Naive B cell (primary cell): ENCODE measurements around the gene DUS1L. TPM values are rescaled to one million over a fixed set of nuclear protein-coding genes. Genes with fewer than 3 reads are reported as not detected.
A peak's percentile ranks its signal among the peaks of the same experiment; 100 is the strongest.

ENCODE experiments used
- ATAC-seq, 2 donors: fragments of 150-1000 bp; cut with Tn5 transposase; 2 replicates each; pipeline ENCODE4 v1.10.0; 2021; ENCODE audit warnings: low read depth in 2 of 2, mild to moderate bottlenecking in 2 of 2, moderate library complexity in 2 of 2
- DNase-seq: peaks from one replicate; pipeline ENCODE4 v3.0.0; 2022
- H3K27ac Mint-ChIP-seq, 6 donors: one replicate each; pipeline ENCODE4 v1.8.0; 2020 to 2022; ENCODE audit warnings: mild to moderate bottlenecking in 6 of 6, mixed read lengths in 6 of 6, moderate library complexity in 5 of 6, inconsistent platforms in 2 of 6
- H3K27me3 Mint-ChIP-seq, 3 donors: one replicate each; pipeline ENCODE4 v1.8.0; 2021 to 2022; ENCODE audit warnings: mixed read lengths in 3 of 3, mild to moderate bottlenecking in 1 of 3
- H3K36me3 Mint-ChIP-seq, 2 donors: one replicate each; pipeline ENCODE4 v1.8.0; 2020 to 2022; ENCODE audit warnings: mixed read lengths in 2 of 2, inconsistent platforms in 1 of 2, mild to moderate bottlenecking in 1 of 2
- H3K4me1 Mint-ChIP-seq, 3 donors: one replicate each; pipeline ENCODE4 v1.8.0; 2020 to 2022; ENCODE audit warnings: mixed read lengths in 3 of 3, inconsistent platforms in 1 of 3, mild to moderate bottlenecking in 1 of 3, moderate library complexity in 1 of 3
- H3K4me3 Mint-ChIP-seq, 8 donors: one replicate each; pipeline ENCODE4 v1.8.0; 2020 to 2022; ENCODE audit warnings: mild to moderate bottlenecking in 8 of 8, mixed read lengths in 8 of 8, moderate library complexity in 8 of 8, inconsistent platforms in 2 of 8
- H3K9me3 Mint-ChIP-seq, 7 donors: one replicate each; pipeline ENCODE4 v1.8.0; 2020 to 2022; ENCODE audit warnings: mixed read lengths in 7 of 7, mild to moderate bottlenecking in 5 of 7, inconsistent platforms in 2 of 7, moderate library complexity in 1 of 7
- polyA plus RNA-seq, 6 donors: library from polyadenylated mRNA; unstranded; fragments of 300-500 nt; fragmentation: Illumina TruSeq; gene quantifications; one replicate each; pipeline ENCODE4 v1.2.3, GENCODE V29; 2021; ENCODE audit warnings: low read depth in 6 of 6

The DUS1L gene
- polyA plus RNA-seq, 6 donors from 2014 or later, result 52.4 to 86.5 (median 68.2) TPM

DNA sequence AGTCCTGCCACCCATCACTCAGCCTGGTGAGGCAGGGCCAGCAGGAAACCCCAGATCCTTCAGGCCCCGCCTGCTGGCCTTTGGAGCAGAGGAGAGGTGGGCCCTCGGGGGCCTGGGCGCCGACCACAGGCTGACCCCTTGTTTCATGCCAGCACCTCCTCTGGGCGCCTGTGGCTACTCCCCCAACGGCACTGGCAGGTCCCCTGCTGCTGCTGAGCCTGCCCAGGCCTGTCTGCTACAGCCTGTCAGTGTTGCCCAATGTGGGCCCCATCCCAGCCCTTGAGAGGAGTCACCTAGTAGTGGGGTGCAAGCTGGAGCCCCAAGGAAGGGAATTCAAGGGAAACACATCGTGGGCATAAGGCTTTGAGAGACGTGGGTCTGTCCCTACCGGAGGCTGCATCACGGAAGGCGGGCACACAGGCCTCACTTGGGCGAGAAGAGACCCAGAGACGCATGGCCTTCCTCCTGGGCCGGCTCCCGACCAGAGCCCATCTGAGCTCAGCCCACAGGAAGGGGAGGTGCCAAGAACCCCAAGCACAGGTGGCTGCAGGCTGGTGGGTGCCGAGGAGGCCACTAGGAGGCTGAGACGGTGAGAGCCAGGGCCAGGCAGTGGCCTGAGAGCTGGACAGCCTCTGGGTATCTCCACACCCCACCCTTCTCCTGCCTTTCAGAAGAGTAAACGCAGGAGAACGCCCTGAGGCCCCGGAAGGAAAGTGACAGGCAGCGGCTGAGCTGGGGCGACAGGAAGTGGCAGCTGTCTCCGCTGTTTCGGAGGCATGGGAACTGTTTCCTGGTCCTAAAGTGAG, 40.5 kb upstream of the DUS1L start:
- H3K27me3 Mint-ChIP-seq, result no peaks in the 10 kb centered on the region

DNA sequence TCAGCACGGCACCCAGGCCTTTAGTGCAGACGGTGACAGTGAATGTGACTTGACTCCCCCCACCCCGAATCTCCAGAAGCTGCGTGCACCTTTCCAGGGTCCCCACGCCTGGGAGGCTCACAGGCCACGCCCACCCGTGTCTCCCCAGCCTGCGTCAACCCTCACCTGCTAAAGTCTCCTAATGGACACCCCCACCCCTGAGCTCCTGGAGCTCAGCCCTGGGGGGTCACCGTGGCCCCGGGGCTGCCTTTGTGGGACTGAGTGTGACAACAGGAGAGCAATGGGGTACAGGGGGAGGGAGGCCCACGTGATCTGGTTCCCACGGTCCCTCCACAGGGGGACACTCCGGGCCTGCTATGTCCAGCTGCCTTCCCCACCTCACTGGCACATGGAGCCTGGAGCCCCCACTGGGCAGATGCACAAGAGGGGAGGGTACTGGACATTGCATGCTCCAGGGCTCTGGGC, 39.8 kb upstream of the DUS1L start:
- Mint-ChIP-seq H3K27ac (peak overlapping the region in 3 of 6 donors; percentile 69 to 95 (median 89)), H3K4me3 (peak overlapping the region in 6 of 8 donors; percentile 12 to 94 (median 92)), H3K4me1 (peaks cover 8 to 30% (median 19%) of the 10 kb centered on the region in 3 donors), H3K36me3 (no peaks in the 10 kb centered on the region), H3K27me3 (no peaks in the 10 kb centered on the region), H3K9me3 (no peaks in the 10 kb centered on the region)
- DNase-seq (no peak), ATAC-seq (no peak)

More for the DNA sequence above, 40.5 kb upstream of the DUS1L start:
- Mint-ChIP-seq H3K36me3 (no peaks in the 10 kb centered on the region), H3K4me1 (peaks cover 8 to 30% (median 19%) of the 10 kb centered on the region in 3 donors), H3K4me3 (peak overlapping the region; percentile 92 to 96 (median 93)), H3K9me3 (no peaks in the 10 kb centered on the region), H3K27ac (peak overlapping the region; percentile 89 to 96 (median 92))
- ATAC-seq (peak; percentile 93 to 94), DNase-seq (peak; percentile 56)

DNA sequence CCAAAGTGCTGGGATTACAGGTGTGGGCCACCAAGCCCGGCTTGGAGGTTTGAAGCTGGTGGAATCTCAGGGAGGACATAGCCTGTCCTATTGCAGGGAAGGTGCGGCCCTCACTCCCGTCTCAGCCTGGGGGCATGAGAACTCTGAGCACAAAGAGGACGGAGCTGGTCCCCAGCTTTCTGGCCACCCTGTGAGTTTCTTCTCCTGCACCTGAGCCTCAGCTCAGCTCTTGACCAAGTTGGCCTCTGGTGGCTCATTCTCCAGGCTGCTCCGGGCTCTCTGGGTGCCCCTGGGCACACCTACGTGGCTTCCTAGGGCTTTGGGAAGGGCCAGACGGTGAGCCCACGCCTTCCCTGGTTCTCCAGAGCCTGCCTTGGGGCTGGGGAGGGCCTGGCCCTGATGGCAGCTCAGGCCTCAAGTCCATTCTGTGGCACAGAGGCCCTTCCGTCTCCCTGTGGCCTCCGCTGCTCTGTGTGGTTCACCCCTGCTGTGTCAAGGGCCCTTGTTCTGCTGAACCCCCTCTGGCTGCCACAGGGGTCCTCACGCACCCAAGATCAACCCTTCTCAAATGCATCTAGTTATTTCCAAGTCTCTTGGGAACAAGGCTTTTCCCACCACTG, 39.3 kb upstream of the DUS1L start:
- ATAC-seq (no peak), DNase-seq (no peak)
- Mint-ChIP-seq H3K9me3 (no peaks in the 10 kb centered on the region), H3K27me3 (no peaks in the 10 kb centered on the region), H3K4me3 (peak overlapping the region in 7 of 8 donors; percentile 12 to 93 (median 59)), H3K4me1 (peaks cover 8 to 30% (median 23%) of the 10 kb centered on the region in 3 donors), H3K27ac (peak overlapping the region in 2 of 6 donors; percentile 24 to 66), H3K36me3 (no peaks in the 10 kb centered on the region)

DNA sequence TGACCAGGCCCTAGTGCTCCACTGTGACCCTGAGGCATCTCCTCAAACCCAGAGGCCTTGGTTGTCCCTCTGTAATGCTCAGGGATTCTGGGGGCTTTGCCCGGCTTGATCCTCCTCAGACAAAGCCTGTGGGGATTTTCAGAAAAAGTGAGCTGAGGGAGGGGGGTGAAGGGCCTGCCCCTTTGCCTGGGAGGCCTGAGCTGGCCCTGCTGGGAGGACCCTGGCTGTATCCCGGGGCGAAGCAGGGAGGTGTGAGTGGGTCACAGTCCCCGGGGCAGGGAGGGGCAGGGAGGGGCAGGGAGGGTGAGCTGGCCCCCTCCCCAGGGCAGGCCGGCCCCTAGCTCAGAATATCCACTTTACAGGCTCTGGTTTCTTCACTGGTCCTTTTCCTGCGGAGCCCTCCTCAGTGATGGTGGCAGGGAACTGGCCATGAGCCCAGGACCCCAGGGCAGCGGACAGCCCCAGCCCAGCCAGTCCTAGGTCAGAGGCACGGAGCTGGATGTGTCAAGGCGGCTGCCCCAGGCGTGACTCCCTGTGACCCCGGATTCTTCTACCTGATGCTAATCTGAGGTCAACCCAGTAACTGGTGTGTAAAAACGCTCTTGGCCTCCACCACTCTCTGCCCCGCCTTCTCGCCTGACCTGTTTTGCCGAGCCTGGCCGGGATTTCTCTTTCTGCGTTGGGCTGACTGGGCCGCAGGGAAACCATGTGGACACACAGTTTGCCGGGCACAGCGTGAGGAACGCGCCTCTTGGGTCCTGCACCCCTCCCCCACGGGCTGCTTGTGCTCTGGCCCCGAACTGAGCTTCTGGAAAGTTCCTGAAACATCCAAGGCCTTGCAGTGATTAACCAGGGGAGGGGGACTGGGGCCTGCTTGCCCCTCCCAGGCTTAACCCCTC, 38.2 kb upstream of the DUS1L start:
- no peaks in the 10 kb centered on the region for H3K36me3 Mint-ChIP-seq
- H3K27ac Mint-ChIP-seq, result peak overlapping the region in 4 of 6 donors; percentile 19 to 94 (median 54)
- H3K27me3 Mint-ChIP-seq, result no peaks in the 10 kb centered on the region
- H3K4me3 Mint-ChIP-seq, result peak overlapping the region in 1 of 8 donors; percentile 30
- DNase-seq, result no peak
- no peak for ATAC-seq
- H3K4me1 Mint-ChIP-seq, result peaks cover 8 to 33% (median 24%) of the 10 kb centered on the region in 3 donors
- H3K9me3 Mint-ChIP-seq, result no peaks in the 10 kb centered on the region

DNA sequence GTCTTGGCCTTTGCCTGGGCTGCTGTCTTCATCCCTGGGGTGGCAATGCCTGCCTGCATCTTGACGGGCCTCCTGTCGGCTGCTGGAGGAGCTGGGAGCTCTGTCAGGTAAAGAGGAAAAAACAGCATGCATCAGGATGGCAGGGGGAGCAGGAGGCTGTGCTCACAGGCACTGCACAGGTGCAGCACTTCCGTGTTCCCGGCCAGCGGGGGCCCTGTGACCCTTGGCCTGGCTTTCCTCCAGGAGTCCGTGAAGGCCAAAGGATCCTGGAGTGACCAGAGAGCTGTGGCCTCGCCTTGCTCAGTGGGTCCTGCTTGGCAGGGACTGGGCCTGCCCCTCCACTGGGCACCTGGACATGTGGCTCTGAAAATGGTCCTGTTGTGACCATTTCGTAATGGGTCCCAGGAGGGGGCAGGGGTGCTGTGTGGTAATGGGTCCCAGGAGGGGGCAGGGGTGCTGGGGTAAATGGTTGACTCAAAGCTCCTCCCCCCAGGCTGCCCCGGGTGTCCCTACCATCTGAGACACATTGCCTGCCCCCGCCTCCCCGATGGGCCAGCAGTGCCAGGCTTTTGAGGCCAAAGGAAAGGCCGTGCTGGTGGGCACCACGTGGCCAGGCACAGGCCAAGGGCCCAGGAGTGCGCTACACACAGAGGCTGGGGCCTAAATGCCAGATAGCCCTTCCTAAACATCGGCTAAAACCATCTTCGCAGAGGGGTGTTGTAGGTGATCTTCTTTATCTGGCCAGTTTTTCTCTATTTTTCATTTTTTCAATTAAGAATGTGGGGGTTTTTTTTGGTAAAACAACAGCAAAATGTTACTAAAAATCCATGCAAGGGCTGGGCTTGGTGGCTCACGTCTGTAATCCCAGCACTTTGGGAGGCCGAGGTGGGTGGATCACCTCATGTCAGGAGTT, 36.4 kb upstream of the DUS1L start:
- H3K9me3 Mint-ChIP-seq, result no peaks in the 10 kb centered on the region
- peak overlapping the region in 1 of 8 donors; percentile 54 for H3K4me3 Mint-ChIP-seq
- peaks cover 8 to 29% (median 22%) of the 10 kb centered on the region in 3 donors for H3K4me1 Mint-ChIP-seq
- ATAC-seq (no peak), DNase-seq (no peak)
- no peaks in the 10 kb centered on the region for H3K36me3 Mint-ChIP-seq
- no peaks in the 10 kb centered on the region for H3K27me3 Mint-ChIP-seq
- H3K27ac Mint-ChIP-seq, result peak overlapping the region in 3 of 6 donors; percentile 49 to 57 (median 51)

DNA sequence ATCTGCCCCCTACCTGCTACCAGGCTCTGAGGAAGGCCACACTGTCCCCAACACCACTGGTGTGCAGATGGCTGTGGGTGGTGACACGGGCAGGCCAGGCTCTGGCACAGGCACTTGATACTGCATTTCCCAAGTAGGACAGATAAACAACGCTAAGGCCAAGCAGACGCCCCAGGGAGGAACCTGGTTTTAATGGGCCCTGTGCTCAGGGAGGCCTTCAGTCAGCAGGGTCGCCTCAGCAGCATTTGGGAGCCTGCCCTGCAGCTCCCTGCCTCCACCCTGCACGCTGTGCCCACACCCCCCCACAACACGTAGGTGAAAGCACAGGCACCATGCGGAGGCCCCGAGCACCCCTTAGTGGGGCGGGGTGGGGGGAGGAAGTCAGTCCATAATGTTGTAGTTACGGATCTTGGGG, 35.7 kb upstream of the DUS1L start:
- Mint-ChIP-seq H3K36me3 (no peaks in the 10 kb centered on the region), H3K9me3 (no peaks in the 10 kb centered on the region), H3K27ac (peak overlapping the region in 1 of 6 donors; percentile 19), H3K27me3 (no peaks in the 10 kb centered on the region), H3K4me3 (peak overlapping the region in 1 of 8 donors; percentile 80), H3K4me1 (peaks cover 5 to 25% (median 17%) of the 10 kb centered on the region in 3 donors)
- no peak for ATAC-seq
- no peak for DNase-seq

DNA sequence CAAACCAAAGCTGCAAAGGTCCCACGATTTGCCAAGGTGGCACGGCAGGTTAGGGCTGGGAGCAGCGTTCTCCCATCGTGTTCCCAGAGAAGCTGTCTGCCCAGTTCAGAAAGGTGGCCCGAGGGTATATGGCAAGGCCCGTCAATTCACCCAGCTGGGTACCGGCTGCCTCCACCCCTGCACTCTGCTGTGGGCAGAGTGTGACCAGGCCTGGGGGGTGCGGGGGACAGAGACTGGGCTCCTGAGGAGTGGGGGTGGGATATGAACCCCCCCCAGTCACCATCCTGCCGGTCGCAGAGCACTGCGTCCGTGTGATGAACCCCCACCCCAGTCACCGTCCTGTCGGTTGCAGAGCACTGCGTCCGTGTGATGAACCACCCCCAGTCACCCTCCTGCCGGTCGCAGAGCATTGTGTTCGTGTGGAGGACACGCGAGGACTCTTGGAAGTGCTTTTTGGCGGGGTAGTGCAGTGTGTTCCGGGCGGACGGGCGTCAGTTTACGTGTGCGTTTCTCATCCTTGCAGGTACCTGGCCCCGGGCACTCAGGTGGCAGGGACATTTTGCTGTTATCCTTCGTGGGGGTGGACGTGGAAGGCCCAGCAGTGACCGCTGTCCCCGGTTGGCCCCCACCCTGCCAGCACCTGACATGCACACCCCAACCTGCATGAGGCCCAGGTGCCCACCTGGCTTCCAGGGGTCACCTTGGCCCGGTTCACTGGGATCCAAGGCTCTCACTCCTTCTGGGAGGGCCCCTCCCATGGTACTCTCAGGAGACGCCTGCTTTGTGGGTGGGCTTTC, 35.1 kb upstream of the DUS1L start:
- Mint-ChIP-seq H3K4me1 (peaks cover 0 to 19% (median 12%) of the 10 kb centered on the region in 3 donors), H3K36me3 (no peaks in the 10 kb centered on the region), H3K9me3 (no peaks in the 10 kb centered on the region), H3K27me3 (no peaks in the 10 kb centered on the region), H3K4me3 (peak overlapping the region in 4 of 8 donors; percentile 10 to 85 (median 82)), H3K27ac (peak overlapping the region in 2 of 6 donors; percentile 67 to 74)
- no peak for ATAC-seq
- no peak for DNase-seq

DNA sequence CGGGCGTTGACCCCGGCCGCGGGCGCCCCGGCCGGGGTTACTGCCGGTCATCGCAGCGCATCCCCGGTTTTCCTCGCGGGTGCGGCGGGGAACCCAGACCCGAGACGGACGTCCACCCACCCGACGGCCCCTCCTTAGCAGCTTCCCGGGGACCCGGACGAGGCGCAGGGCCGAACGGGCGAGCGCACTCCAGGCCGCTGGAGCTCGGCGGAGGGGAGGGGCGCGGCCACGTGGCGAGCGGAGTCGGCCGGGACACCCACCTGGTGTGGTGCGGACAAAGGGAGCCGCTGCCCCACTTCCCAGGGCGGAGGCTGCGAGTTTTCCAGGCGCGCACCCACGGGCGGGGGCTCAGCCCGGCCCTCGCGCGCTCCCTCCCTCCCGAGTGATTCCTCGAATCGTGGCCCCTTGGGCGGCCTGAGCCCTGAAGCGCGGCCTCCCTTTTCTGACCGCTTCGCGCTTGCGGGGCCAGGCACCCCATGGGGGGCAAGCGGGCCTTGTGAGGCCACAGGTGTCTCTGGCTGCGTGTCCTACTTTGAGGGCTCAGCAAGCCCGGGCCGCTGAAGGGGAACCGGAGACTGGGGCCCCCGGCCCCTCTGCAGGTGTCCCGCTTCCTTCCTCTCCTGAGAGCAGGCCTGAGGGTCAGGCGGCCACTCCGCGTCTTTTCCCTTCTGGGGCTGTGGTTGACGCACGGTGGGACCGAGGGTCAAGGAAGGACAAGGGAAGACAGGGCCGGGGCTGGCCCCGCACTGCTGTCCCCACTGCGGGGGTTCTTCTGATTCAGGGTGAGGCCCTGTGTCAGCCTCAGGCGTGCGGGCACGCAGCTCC, 33.5 kb upstream of the DUS1L start:
- Mint-ChIP-seq H3K4me1 (peaks cover 0 to 8% (median 7%) of the 10 kb centered on the region in 3 donors), H3K4me3 (peak overlapping the region; percentile 80 to 92 (median 85)), H3K36me3 (no peaks in the 10 kb centered on the region), H3K27ac (peak overlapping the region in 4 of 6 donors; percentile 83 to 90 (median 88)), H3K27me3 (no peaks in the 10 kb centered on the region), H3K9me3 (no peaks in the 10 kb centered on the region)
- ATAC-seq (peak; percentile 2 to 3), DNase-seq (peak; percentile 38)

DNA sequence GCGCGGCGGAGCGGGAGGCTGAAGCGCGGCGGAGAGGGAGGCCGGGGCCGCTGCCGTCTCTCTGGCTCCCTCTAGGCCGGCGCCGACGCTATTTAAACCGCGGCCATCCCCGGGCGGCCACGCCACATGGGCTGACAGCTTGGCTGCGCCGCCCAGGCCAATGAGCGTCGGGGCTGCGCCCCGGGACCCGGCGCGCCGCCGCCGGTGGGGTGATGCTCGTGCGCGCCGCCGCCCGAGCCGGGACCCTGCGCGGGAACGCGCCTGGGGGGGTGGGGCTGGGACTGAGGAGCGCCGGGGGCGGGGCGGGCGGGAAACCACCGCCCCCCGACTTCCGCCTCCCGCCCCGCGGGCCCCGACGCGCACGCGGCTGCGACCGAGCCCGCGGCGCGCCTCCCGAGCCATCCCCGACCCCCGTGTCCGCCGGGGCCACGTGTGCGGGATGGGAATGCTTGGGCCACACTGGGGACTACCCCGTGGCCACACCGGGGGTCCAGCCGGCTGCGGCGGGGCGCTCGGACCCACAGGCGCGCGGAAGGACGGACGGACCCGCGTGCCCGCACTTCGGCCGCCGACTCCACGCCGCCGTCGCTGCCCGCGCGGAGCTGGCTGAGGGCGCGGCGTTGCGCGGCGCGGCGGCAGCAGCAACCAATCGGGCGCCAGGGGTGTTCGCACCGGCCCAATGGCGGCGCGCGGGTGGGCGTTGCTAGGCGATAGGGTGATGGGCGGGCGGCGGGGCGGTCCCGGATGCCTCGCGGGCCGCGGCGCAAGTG, 32.8 kb upstream of the DUS1L start, which contains the start of gene FASN:
Gene FASN, minus strand, starts transcription at position 68 of the 770 bp plus-strand sequence. CDS start 1,791 bp downstream, outside the sequence.
- no peaks in the 10 kb centered on the region for H3K36me3 Mint-ChIP-seq
- peaks cover 0 to 8% (median 7%) of the 10 kb centered on the region in 3 donors for H3K4me1 Mint-ChIP-seq
- H3K9me3 Mint-ChIP-seq, result no peaks in the 10 kb centered on the region
- DNase-seq, result peak; percentile 93
- H3K27ac Mint-ChIP-seq, result peak within 1 kb of the TSS in 2 of 6 donors; percentile 87 to 88
- ATAC-seq, result peak; percentile 81 to 82
- peak within 1 kb of the TSS; percentile 63 to 85 (median 76) for H3K4me3 Mint-ChIP-seq
- no peaks in the 10 kb centered on the region for H3K27me3 Mint-ChIP-seq

DNA sequence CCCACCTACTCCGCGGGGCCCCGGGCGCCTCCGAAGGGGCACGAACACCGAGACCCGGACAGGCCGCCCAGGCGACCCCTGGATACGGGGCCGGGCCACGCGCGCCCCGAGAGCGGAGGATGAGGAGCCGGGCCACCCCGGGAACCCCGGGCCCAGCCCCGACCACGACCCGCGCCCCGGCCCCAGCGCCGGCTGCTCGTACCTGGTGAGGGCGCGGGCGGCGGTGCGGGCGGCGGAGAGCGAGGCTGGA, 32.2 kb upstream of the DUS1L start:
- ATAC-seq, result no peak
- Mint-ChIP-seq H3K9me3 (no peaks in the 10 kb centered on the region), H3K4me1 (peaks cover 0 to 7% (median 6%) of the 10 kb centered on the region in 3 donors), H3K4me3 (peak overlapping the region in 7 of 8 donors; percentile 44 to 85 (median 74)), H3K27me3 (no peaks in the 10 kb centered on the region), H3K36me3 (no peaks in the 10 kb centered on the region), H3K27ac (peak overlapping the region in 1 of 6 donors; percentile 54)
- no peak for DNase-seq
